Liver (tissue), 3 donors: ENCODE measurements around the gene LRCH4.

ENCODE experiments used
- ATF3 ChIP-seq: IDR thresholded peaks from 2 replicates; pipeline ENCODE4 v1.6.1; 2016; ENCODE audit warnings: antibody characterized with exemption
- GABPA ChIP-seq, 2 donors: IDR thresholded peaks in 1 of 2; conservative IDR thresholded peaks in 1 of 2; 2 replicates each; pipeline ENCODE4 v1.6.1; 2016; ENCODE audit warnings: antibody characterized with exemption in 2 of 2, mild to moderate bottlenecking in 1 of 2, moderate library complexity in 1 of 2
- JUND ChIP-seq, 2 donors: IDR thresholded peaks; 2 replicates each; pipeline ENCODE4 v1.6.1; 2016; ENCODE audit warnings: antibody characterized with exemption in 2 of 2
- RAD21 ChIP-seq, 2 donors: IDR thresholded peaks; 2 replicates each; pipeline ENCODE4 v1.6.1; 2016; ENCODE audit warnings: antibody characterized with exemption in 2 of 2, mild to moderate bottlenecking in 2 of 2
- RXRA ChIP-seq, 2 donors: IDR thresholded peaks; 2 replicates each; pipeline ENCODE4 v1.6.1; 2017 to 2018; ENCODE audit warnings: antibody characterized with exemption in 2 of 2, mild to moderate bottlenecking in 1 of 2
- SP1 ChIP-seq: IDR thresholded peaks from 2 replicates; pipeline ENCODE4 v1.6.1; 2018; ENCODE audit warnings: antibody characterized with exemption, mild to moderate bottlenecking
- TAF1 ChIP-seq: conservative IDR thresholded peaks from 2 replicates; pipeline ENCODE4 v1.6.1; 2016; ENCODE audit warnings: antibody characterized with exemption, mild to moderate bottlenecking
- YY1 ChIP-seq: IDR thresholded peaks from 2 replicates; pipeline ENCODE4 v1.6.1; 2016; ENCODE audit warnings: antibody characterized with exemption, mild to moderate bottlenecking
- TF ChIP-seq, protein P1 (sequence below): fragments of 150-350 bp; IDR thresholded peaks from 2 replicates; pipeline ENCODE4 v1.5.1; 2017; ENCODE audit warnings: improper control_type of control experiment, low read depth, low read length; ENCODE audit not compliant: missing input control
- TF ChIP-seq, protein P2 (sequence below): IDR thresholded peaks from 2 replicates; pipeline ENCODE4 v1.6.1; 2016; ENCODE audit warnings: antibody characterized with exemption
- TF ChIP-seq, protein P3 (sequence below): IDR thresholded peaks from 2 replicates; pipeline ENCODE4 v1.6.1; 2016; ENCODE audit warnings: antibody characterized with exemption
- TF ChIP-seq, protein P4 (sequence below): IDR thresholded peaks from 2 replicates; pipeline ENCODE4 v1.6.1; 2016; ENCODE audit warnings: antibody characterized with exemption, mild to moderate bottlenecking
- donor health status: healthy.
- donor health status: healthy.

DNA sequence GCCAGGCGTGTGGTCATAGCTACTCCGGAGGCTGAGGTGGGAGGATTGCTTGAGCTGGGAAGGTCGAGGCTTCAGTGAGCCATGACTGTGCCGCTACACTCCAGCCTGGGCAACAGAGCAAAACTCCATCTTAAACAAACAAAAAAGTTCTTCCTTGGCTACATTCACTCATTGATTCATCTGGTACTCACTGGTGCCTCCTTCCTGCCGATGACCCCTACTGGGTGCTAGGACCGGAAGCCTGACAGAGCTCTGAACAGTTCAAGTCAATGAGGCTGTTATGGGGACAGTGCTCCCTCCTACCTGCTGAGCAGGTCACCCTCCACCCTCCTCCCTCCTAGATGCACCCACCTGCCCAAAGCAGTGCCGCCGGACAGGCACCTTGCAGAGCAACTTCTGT lies 21.2 kb upstream of the LRCH4 start:
- TF ChIP-seq, protein P1, sequence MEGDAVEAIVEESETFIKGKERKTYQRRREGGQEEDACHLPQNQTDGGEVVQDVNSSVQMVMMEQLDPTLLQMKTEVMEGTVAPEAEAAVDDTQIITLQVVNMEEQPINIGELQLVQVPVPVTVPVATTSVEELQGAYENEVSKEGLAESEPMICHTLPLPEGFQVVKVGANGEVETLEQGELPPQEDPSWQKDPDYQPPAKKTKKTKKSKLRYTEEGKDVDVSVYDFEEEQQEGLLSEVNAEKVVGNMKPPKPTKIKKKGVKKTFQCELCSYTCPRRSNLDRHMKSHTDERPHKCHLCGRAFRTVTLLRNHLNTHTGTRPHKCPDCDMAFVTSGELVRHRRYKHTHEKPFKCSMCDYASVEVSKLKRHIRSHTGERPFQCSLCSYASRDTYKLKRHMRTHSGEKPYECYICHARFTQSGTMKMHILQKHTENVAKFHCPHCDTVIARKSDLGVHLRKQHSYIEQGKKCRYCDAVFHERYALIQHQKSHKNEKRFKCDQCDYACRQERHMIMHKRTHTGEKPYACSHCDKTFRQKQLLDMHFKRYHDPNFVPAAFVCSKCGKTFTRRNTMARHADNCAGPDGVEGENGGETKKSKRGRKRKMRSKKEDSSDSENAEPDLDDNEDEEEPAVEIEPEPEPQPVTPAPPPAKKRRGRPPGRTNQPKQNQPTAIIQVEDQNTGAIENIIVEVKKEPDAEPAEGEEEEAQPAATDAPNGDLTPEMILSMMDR, result no peak
- TF ChIP-seq JUND (IDR thresholded peaks at IDR 0.05) (no peak), SP1 (no peak), RXRA (IDR thresholded peaks at IDR 0.05) (no peak), YY1 (no peak), GABPA (IDR thresholded peaks at IDR 0.05 in 1 of 2, conservative IDR thresholded peaks at IDR 0.05 in 1 of 2) (no peak), TAF1 (no peak), RAD21 (IDR thresholded peaks at IDR 0.05) (no peak), ATF3 (no peak)
- TF ChIP-seq, protein P2, sequence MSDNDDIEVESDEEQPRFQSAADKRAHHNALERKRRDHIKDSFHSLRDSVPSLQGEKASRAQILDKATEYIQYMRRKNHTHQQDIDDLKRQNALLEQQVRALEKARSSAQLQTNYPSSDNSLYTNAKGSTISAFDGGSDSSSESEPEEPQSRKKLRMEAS, result no peak
- TF ChIP-seq, protein P3, sequence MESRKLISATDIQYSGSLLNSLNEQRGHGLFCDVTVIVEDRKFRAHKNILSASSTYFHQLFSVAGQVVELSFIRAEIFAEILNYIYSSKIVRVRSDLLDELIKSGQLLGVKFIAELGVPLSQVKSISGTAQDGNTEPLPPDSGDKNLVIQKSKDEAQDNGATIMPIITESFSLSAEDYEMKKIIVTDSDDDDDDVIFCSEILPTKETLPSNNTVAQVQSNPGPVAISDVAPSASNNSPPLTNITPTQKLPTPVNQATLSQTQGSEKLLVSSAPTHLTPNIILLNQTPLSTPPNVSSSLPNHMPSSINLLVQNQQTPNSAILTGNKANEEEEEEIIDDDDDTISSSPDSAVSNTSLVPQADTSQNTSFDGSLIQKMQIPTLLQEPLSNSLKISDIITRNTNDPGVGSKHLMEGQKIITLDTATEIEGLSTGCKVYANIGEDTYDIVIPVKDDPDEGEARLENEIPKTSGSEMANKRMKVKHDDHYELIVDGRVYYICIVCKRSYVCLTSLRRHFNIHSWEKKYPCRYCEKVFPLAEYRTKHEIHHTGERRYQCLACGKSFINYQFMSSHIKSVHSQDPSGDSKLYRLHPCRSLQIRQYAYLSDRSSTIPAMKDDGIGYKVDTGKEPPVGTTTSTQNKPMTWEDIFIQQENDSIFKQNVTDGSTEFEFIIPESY, result no peak
- TF ChIP-seq, protein P4, sequence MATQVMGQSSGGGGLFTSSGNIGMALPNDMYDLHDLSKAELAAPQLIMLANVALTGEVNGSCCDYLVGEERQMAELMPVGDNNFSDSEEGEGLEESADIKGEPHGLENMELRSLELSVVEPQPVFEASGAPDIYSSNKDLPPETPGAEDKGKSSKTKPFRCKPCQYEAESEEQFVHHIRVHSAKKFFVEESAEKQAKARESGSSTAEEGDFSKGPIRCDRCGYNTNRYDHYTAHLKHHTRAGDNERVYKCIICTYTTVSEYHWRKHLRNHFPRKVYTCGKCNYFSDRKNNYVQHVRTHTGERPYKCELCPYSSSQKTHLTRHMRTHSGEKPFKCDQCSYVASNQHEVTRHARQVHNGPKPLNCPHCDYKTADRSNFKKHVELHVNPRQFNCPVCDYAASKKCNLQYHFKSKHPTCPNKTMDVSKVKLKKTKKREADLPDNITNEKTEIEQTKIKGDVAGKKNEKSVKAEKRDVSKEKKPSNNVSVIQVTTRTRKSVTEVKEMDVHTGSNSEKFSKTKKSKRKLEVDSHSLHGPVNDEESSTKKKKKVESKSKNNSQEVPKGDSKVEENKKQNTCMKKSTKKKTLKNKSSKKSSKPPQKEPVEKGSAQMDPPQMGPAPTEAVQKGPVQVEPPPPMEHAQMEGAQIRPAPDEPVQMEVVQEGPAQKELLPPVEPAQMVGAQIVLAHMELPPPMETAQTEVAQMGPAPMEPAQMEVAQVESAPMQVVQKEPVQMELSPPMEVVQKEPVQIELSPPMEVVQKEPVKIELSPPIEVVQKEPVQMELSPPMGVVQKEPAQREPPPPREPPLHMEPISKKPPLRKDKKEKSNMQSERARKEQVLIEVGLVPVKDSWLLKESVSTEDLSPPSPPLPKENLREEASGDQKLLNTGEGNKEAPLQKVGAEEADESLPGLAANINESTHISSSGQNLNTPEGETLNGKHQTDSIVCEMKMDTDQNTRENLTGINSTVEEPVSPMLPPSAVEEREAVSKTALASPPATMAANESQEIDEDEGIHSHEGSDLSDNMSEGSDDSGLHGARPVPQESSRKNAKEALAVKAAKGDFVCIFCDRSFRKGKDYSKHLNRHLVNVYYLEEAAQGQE, result no peak
